Liver (tissue), 9 donors: ENCODE measurements around the gene DHDH. TPM values are rescaled to one million over a fixed set of nuclear protein-coding genes. Genes with fewer than 3 reads are reported as not detected.

ENCODE experiments used
- DNase-seq: peaks from one replicate; pipeline ENCODE4 v3.0.0-alpha.2; 2017; ENCODE audit warnings: low spot score
- H3K27ac ChIP-seq, 2 donors: one replicate each; pipeline ENCODE4 v1.7.0; 2013; ENCODE audit warnings: inconsistent platforms in 2 of 2, low read length in 2 of 2, control low read depth in 1 of 2, low read depth in 1 of 2, mild to moderate bottlenecking in 1 of 2
- H3K27me3 ChIP-seq, 4 donors: one replicate each; pipeline versions ENCODE4 v1.6.1 to v1.7.0; 2013; ENCODE audit warnings: low read length in 3 of 4, inconsistent platforms in 1 of 4, mild to moderate bottlenecking in 1 of 4, moderate library complexity in 1 of 4; ENCODE audit not compliant: control insufficient read depth in 4 of 4, insufficient read depth in 4 of 4
- H3K36me3 ChIP-seq, 4 donors: one replicate each; pipeline versions ENCODE4 v1.6.1 to v1.7.0; 2013; ENCODE audit warnings: low read length in 3 of 4, mild to moderate bottlenecking in 3 of 4, low read depth in 1 of 4, moderate library complexity in 1 of 4; ENCODE audit not compliant: control insufficient read depth in 4 of 4, insufficient read depth in 3 of 4
- H3K4me1 ChIP-seq, 4 donors: one replicate each; pipeline versions ENCODE4 v1.6.1 to v1.7.0; 2013; ENCODE audit warnings: low read length in 3 of 4, mild to moderate bottlenecking in 3 of 4, moderate library complexity in 1 of 4; ENCODE audit not compliant: control insufficient read depth in 4 of 4, insufficient read depth in 4 of 4
- H3K4me3 ChIP-seq, 3 donors: one replicate each; pipeline versions ENCODE4 v1.6.1 to v1.7.0; 2013; ENCODE audit warnings: low read length in 3 of 3, control low read depth in 1 of 3, low read depth in 1 of 3, mild to moderate bottlenecking in 1 of 3
- H3K9ac ChIP-seq, 2 donors: one replicate each; pipeline ENCODE4 v1.7.0; 2013; ENCODE audit warnings: low read length in 2 of 2, mild to moderate bottlenecking in 2 of 2, moderate library complexity in 2 of 2, control low read depth in 1 of 2, low read depth in 1 of 2
- H3K9me3 ChIP-seq, 4 donors: one replicate each; pipeline versions ENCODE4 v1.6.1 to v1.7.0; 2013; ENCODE audit warnings: low read length in 3 of 4; ENCODE audit not compliant: control insufficient read depth in 4 of 4
- EGR1 ChIP-seq, 2 donors: IDR thresholded peaks; 2 replicates each; pipeline ENCODE4 v1.6.1; 2016 to 2018; ENCODE audit warnings: antibody characterized with exemption in 2 of 2, low read depth in 2 of 2
- FOXA1 ChIP-seq: IDR thresholded peaks from 2 replicates; pipeline ENCODE4 v1.6.1; 2016; ENCODE audit warnings: antibody characterized with exemption
- FOXA2 ChIP-seq: IDR thresholded peaks from 2 replicates; pipeline ENCODE4 v1.6.1; 2016; ENCODE audit warnings: antibody characterized with exemption
- GABPA ChIP-seq, 2 donors: IDR thresholded peaks in 1 of 2; conservative IDR thresholded peaks in 1 of 2; 2 replicates each; pipeline ENCODE4 v1.6.1; 2016; ENCODE audit warnings: antibody characterized with exemption in 2 of 2, mild to moderate bottlenecking in 1 of 2, moderate library complexity in 1 of 2
- HNF4A ChIP-seq, 2 donors: conservative IDR thresholded peaks; 2 replicates each; pipeline ENCODE4 v1.6.1; 2016; ENCODE audit warnings: antibody characterized with exemption in 2 of 2, mild to moderate bottlenecking in 2 of 2
- HNF4G ChIP-seq: IDR thresholded peaks from 2 replicates; pipeline ENCODE4 v1.6.1; 2016; ENCODE audit warnings: antibody characterized with exemption
- JUND ChIP-seq, 2 donors: IDR thresholded peaks; 2 replicates each; pipeline ENCODE4 v1.6.1; 2016; ENCODE audit warnings: antibody characterized with exemption in 2 of 2
- NR2F2 ChIP-seq: IDR thresholded peaks from 2 replicates; pipeline ENCODE4 v1.6.1; 2016; ENCODE audit warnings: antibody characterized with exemption
- RAD21 ChIP-seq, 2 donors: IDR thresholded peaks; 2 replicates each; pipeline ENCODE4 v1.6.1; 2016; ENCODE audit warnings: antibody characterized with exemption in 2 of 2, mild to moderate bottlenecking in 2 of 2
- RXRA ChIP-seq, 2 donors: IDR thresholded peaks; 2 replicates each; pipeline ENCODE4 v1.6.1; 2017 to 2018; ENCODE audit warnings: antibody characterized with exemption in 2 of 2, mild to moderate bottlenecking in 1 of 2
- SP1 ChIP-seq: IDR thresholded peaks from 2 replicates; pipeline ENCODE4 v1.6.1; 2018; ENCODE audit warnings: antibody characterized with exemption, mild to moderate bottlenecking
- TAF1 ChIP-seq: conservative IDR thresholded peaks from 2 replicates; pipeline ENCODE4 v1.6.1; 2016; ENCODE audit warnings: antibody characterized with exemption, mild to moderate bottlenecking
- YY1 ChIP-seq: IDR thresholded peaks from 2 replicates; pipeline ENCODE4 v1.6.1; 2016; ENCODE audit warnings: antibody characterized with exemption, mild to moderate bottlenecking
- WGBS: extraction: QIAGEN DNeasy Blood & Tissue Kit; methylation state at CpG from one replicate; pipeline ENCODE4 v1.1.7; 2013; 5-methylcytosine and 5-hydroxymethylcytosine counted together
- polyA plus RNA-seq, 2 donors: library from polyadenylated mRNA; stranded (reverse) in 1 of 2; unstranded in 1 of 2; fragments of 200-250 nt in 1 of 2; fragments of >200 nt in 1 of 2; fragmentation: Nextera tagmentation in 1 of 2; extraction: Ambion mirVana in 1 of 2; gene quantifications; one replicate each; pipeline versions ENCODE4 v1.2.1 to v1.2.3, GENCODE V29; 2013 to 2015
- total RNA-seq, 2 donors: library from RNA; depleted of rRNA; stranded (reverse); fragments of >200 nt; gene quantifications; one replicate each; pipeline ENCODE4 v1.2.3, GENCODE V29; 2014
- TF ChIP-seq, protein P1 (sequence below): IDR thresholded peaks from 2 replicates; pipeline ENCODE4 v1.6.1; 2016; ENCODE audit warnings: antibody characterized with exemption
- TF ChIP-seq, protein P2 (sequence below): IDR thresholded peaks from 2 replicates; pipeline ENCODE4 v1.6.1; 2016; ENCODE audit warnings: antibody characterized with exemption
- TF ChIP-seq, protein P3 (sequence below): IDR thresholded peaks from 2 replicates; pipeline ENCODE4 v1.6.1; 2016; ENCODE audit warnings: antibody characterized with exemption
- TF ChIP-seq, protein P4 (sequence below): fragments of 150-350 bp; IDR thresholded peaks from 2 replicates; pipeline ENCODE4 v1.5.1; 2017; ENCODE audit warnings: improper control_type of control experiment, low read depth, low read length; ENCODE audit not compliant: missing input control
- TF ChIP-seq, protein P5 (sequence below): IDR thresholded peaks from 2 replicates; pipeline ENCODE4 v1.6.1; 2016; ENCODE audit warnings: antibody characterized with exemption, mild to moderate bottlenecking
- donor health status: healthy.
- donor health status: healthy.
- donor health status: healthy.
- donor health status: healthy.
- donor health status: healthy.

DHDH gene
- total and polyA plus RNA-seq, 4 donors = 0.16 to 1.3 TPM; not detected in 2

DNA sequence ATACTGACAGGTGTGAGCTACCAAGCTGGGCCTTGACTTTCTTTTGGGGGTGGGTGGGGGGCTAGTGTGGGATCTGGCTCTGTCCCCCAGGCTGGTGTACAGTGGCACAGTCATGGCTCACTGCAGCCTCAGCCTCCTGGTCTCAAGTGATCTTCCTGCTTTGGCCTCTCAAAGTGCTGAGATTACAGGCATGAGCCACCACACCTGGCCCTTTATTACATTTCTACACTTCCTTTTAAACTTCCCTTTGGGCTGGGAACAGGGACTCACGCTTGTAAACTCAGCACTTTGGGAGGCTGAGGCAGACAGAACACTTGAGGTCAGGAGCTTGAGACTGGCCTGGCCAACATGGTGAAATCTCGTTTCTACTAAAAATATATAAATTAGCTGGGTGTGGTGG, 43.6 kb downstream of the DHDH start:
- peaks cover 1 to 32% (median 12%) of the 10 kb centered on the region in 4 donors for H3K36me3 ChIP-seq

More for the DNA sequence above, 43.6 kb downstream of the DHDH start:
- Histone ChIP-seq H3K9me3 (no peaks in the 10 kb centered on the region), H3K27me3 (no peaks in the 10 kb centered on the region), H3K4me3 (no peak overlapping the region), H3K4me1 (no peaks in the 10 kb centered on the region), H3K27ac (no peak overlapping the region), H3K9ac (no peak overlapping the region)
- TF ChIP-seq FOXA2 (no peak), TAF1 (no peak), RAD21 (IDR thresholded peaks at IDR 0.05) (no peak), RXRA (IDR thresholded peaks at IDR 0.05) (no peak), FOXA1 (no peak), HNF4G (no peak), GABPA (IDR thresholded peaks at IDR 0.05 in 1 of 2, conservative IDR thresholded peaks at IDR 0.05 in 1 of 2) (no peak), SP1 (no peak), HNF4A (conservative IDR thresholded peaks at IDR 0.05) (no peak), JUND (IDR thresholded peaks at IDR 0.05) (no peak), YY1 (no peak), NR2F2 (no peak), EGR1 (IDR thresholded peaks at IDR 0.05; ENCODE audit: low read depth in 2 of 2) (no peak)
- TF ChIP-seq, protein P1, sequence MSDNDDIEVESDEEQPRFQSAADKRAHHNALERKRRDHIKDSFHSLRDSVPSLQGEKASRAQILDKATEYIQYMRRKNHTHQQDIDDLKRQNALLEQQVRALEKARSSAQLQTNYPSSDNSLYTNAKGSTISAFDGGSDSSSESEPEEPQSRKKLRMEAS = no peak
- TF ChIP-seq, protein P2, sequence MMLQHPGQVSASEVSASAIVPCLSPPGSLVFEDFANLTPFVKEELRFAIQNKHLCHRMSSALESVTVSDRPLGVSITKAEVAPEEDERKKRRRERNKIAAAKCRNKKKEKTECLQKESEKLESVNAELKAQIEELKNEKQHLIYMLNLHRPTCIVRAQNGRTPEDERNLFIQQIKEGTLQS = no peak
- TF ChIP-seq, protein P3, sequence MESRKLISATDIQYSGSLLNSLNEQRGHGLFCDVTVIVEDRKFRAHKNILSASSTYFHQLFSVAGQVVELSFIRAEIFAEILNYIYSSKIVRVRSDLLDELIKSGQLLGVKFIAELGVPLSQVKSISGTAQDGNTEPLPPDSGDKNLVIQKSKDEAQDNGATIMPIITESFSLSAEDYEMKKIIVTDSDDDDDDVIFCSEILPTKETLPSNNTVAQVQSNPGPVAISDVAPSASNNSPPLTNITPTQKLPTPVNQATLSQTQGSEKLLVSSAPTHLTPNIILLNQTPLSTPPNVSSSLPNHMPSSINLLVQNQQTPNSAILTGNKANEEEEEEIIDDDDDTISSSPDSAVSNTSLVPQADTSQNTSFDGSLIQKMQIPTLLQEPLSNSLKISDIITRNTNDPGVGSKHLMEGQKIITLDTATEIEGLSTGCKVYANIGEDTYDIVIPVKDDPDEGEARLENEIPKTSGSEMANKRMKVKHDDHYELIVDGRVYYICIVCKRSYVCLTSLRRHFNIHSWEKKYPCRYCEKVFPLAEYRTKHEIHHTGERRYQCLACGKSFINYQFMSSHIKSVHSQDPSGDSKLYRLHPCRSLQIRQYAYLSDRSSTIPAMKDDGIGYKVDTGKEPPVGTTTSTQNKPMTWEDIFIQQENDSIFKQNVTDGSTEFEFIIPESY = no peak
- TF ChIP-seq, protein P4, sequence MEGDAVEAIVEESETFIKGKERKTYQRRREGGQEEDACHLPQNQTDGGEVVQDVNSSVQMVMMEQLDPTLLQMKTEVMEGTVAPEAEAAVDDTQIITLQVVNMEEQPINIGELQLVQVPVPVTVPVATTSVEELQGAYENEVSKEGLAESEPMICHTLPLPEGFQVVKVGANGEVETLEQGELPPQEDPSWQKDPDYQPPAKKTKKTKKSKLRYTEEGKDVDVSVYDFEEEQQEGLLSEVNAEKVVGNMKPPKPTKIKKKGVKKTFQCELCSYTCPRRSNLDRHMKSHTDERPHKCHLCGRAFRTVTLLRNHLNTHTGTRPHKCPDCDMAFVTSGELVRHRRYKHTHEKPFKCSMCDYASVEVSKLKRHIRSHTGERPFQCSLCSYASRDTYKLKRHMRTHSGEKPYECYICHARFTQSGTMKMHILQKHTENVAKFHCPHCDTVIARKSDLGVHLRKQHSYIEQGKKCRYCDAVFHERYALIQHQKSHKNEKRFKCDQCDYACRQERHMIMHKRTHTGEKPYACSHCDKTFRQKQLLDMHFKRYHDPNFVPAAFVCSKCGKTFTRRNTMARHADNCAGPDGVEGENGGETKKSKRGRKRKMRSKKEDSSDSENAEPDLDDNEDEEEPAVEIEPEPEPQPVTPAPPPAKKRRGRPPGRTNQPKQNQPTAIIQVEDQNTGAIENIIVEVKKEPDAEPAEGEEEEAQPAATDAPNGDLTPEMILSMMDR = no peak
- TF ChIP-seq, protein P5, sequence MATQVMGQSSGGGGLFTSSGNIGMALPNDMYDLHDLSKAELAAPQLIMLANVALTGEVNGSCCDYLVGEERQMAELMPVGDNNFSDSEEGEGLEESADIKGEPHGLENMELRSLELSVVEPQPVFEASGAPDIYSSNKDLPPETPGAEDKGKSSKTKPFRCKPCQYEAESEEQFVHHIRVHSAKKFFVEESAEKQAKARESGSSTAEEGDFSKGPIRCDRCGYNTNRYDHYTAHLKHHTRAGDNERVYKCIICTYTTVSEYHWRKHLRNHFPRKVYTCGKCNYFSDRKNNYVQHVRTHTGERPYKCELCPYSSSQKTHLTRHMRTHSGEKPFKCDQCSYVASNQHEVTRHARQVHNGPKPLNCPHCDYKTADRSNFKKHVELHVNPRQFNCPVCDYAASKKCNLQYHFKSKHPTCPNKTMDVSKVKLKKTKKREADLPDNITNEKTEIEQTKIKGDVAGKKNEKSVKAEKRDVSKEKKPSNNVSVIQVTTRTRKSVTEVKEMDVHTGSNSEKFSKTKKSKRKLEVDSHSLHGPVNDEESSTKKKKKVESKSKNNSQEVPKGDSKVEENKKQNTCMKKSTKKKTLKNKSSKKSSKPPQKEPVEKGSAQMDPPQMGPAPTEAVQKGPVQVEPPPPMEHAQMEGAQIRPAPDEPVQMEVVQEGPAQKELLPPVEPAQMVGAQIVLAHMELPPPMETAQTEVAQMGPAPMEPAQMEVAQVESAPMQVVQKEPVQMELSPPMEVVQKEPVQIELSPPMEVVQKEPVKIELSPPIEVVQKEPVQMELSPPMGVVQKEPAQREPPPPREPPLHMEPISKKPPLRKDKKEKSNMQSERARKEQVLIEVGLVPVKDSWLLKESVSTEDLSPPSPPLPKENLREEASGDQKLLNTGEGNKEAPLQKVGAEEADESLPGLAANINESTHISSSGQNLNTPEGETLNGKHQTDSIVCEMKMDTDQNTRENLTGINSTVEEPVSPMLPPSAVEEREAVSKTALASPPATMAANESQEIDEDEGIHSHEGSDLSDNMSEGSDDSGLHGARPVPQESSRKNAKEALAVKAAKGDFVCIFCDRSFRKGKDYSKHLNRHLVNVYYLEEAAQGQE = no peak
- no peak for DNase-seq
- 88% methylated on average over 2 of the region's 2 CpGs for WGBS
